Type B pancreatic cell (in vitro differentiated cells): ENCODE data around the gene GLT1D1. TPM values are rescaled to one million over a fixed set of nuclear protein-coding genes. Genes with fewer than 3 reads are reported as not detected.
"Not testable (repeated sequence)": the region's sequence is repeated elsewhere in the genome, so short reads cannot be mapped to it uniquely, and the experiment has no call there.

Source experiments
- DNase-seq: peaks from one replicate; pipeline ENCODE4 v3.0.0; 2021; ENCODE audit warnings: mixed read lengths; ENCODE audit not compliant: unreplicated experiment; ENCODE audit errors: extremely low spot score
- H3K27ac Mint-ChIP-seq: 2 replicates; pipeline ENCODE4 v1.8.0; 2021; ENCODE audit warnings: mild to moderate bottlenecking, mixed read lengths
- H3K27me3 Mint-ChIP-seq: 2 replicates; pipeline ENCODE4 v1.8.0; 2021; ENCODE audit warnings: mixed read lengths
- H3K36me3 Mint-ChIP-seq: 2 replicates; pipeline ENCODE4 v1.8.0; 2021; ENCODE audit warnings: mixed read lengths
- H3K4me1 Mint-ChIP-seq: one replicate; pipeline ENCODE4 v1.8.0; 2021; ENCODE audit warnings: mixed read lengths; ENCODE audit not compliant: unreplicated experiment
- H3K4me3 Mint-ChIP-seq: 2 replicates; pipeline ENCODE4 v1.8.0; 2021; ENCODE audit warnings: mild to moderate bottlenecking, mixed read lengths
- H3K9me3 Mint-ChIP-seq: 2 replicates; pipeline ENCODE4 v1.8.0; 2021; ENCODE audit warnings: mixed read lengths
- CTCF ChIP-seq: fragments of 200-600 bp; sonication (generic); conservative IDR thresholded peaks from 2 replicates; pipeline ENCODE4 v1.5.0; 2021; ENCODE audit warnings: antibody characterized with exemption, mild to moderate bottlenecking
- long read RNA-seq: library from polyadenylated mRNA; unstranded; transcript quantifications from one replicate; pipeline ENCODE4 v2.0.0, GENCODE V29; 2020
- total RNA-seq: library from RNA; stranded (reverse); gene quantifications from 2 replicates; pipeline ENCODE4 v1.2.1, GENCODE V29; 2021; ENCODE audit warnings: low replicate concordance

Gene GLT1D1
- 2.5 and 2.6 TPM in 2 replicates for total RNA-seq
- long read RNA-seq = 0 reads

- Mint-ChIP-seq H3K4me1 (no peaks in the 10 kb centered on the region), H3K27ac (no peak within 1 kb of the TSS), H3K27me3 (peaks cover 56% of the 10 kb centered on the region), H3K36me3 (no peaks in the 10 kb centered on the region), H3K9me3 (no peaks in the 10 kb centered on the region), H3K4me3 (peak within 1 kb of the TSS; percentile 85)
- TF ChIP-seq CTCF = no peak
- DNase-seq = no peak
Observed at GRCh38 chr12:128852885-128853599, at the start of gene GLT1D1. Gene GLT1D1 (plus strand): TSS chr12:128853478. CDS start chr12:128853582, 104 bp downstream.

- Mint-ChIP-seq H3K27ac (no peak overlapping the region), H3K36me3 (peaks cover 52% of the 10 kb centered on the region), H3K9me3 (no peaks in the 10 kb centered on the region), H3K27me3 (no peaks in the 10 kb centered on the region), H3K4me3 (no peak overlapping the region), H3K4me1 (no peaks in the 10 kb centered on the region)
- no peak for DNase-seq
- no peak for TF ChIP-seq CTCF
Observed at GRCh38 chr12:128803788-128804187, 49.5 kb upstream of the GLT1D1 start.

GRCh38 chr12:128804762-128805161, 48.5 kb upstream of the GLT1D1 start:
- Mint-ChIP-seq H3K27ac (no peak overlapping the region), H3K27me3 (no peaks in the 10 kb centered on the region), H3K4me1 (no peaks in the 10 kb centered on the region), H3K4me3 (no peak overlapping the region), H3K36me3 (peaks cover 49% of the 10 kb centered on the region), H3K9me3 (no peaks in the 10 kb centered on the region)
- no peak for TF ChIP-seq CTCF
- DNase-seq = no peak

GRCh38 chr12:128805406-128805805, 47.9 kb upstream of the GLT1D1 start:
- H3K4me1 Mint-ChIP-seq, DNase-seq, H3K27ac Mint-ChIP-seq, H3K9me3 Mint-ChIP-seq, H3K4me3 Mint-ChIP-seq, H3K27me3 Mint-ChIP-seq: not testable (repeated sequence)
- H3K36me3 Mint-ChIP-seq = peaks cover 44% of the 10 kb centered on the region

GRCh38 chr12:128806573-128806972, 46.7 kb upstream of the GLT1D1 start:
- H3K27me3 Mint-ChIP-seq = no peaks in the 10 kb centered on the region
- no peak overlapping the region for H3K4me3 Mint-ChIP-seq
- no peak for TF ChIP-seq CTCF
- no peak overlapping the region for H3K27ac Mint-ChIP-seq
- no peaks in the 10 kb centered on the region for H3K9me3 Mint-ChIP-seq
- H3K36me3 Mint-ChIP-seq = peaks cover 41% of the 10 kb centered on the region
- peaks cover 9% of the 10 kb centered on the region for H3K4me1 Mint-ChIP-seq
- DNase-seq = no peak

- peaks cover 9% of the 10 kb centered on the region for H3K4me1 Mint-ChIP-seq
- H3K27ac Mint-ChIP-seq = no peak overlapping the region
- peaks cover 44% of the 10 kb centered on the region for H3K36me3 Mint-ChIP-seq
- no peaks in the 10 kb centered on the region for H3K27me3 Mint-ChIP-seq
- H3K4me3 Mint-ChIP-seq = no peak overlapping the region
- no peak for DNase-seq
- TF ChIP-seq CTCF = no peak
- H3K9me3 Mint-ChIP-seq = no peaks in the 10 kb centered on the region
Observed at GRCh38 chr12:128807161-128807724, 46.0 kb upstream of the GLT1D1 start.
